Erythroblast (primary cell): Measurements from ENCODE around the gene SPATA1.

Source experiments
- GATA1 ChIP-seq: IDR thresholded peaks from 2 replicates; pipeline ENCODE4 v1.6.1; 2011; ENCODE audit warnings: low read depth, mild to moderate bottlenecking, control low read depth, low read length, moderate library complexity
- POLR2A ChIP-seq: IDR thresholded peaks from 2 replicates; pipeline ENCODE4 v1.6.1; 2011; ENCODE audit warnings: mild to moderate bottlenecking, low read length

DNA sequence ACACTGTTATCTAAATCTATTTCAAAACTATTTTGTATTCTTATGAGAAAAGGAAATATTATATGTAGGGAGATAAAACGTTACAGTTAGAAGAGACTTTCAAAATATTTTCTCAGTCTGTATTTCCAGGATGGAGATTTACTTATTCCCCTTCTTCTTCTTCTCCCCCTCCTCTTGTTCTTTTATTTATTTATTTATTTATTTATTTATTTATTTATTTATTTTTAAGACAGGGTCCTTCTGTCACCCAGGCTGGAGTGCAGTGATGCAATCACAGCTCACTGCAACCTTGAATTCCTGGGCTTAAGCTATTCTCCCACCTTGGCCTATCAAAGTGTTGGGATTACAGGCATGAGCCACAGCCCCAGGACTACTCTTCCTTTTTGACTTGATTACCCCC is 30.0 kb upstream of the SPATA1 start:
- TF ChIP-seq POLR2A (no peak), GATA1 (no peak)
